ENCODE results near the gene MEF2A.
"Not testable (repeated sequence)": the region's sequence is repeated elsewhere in the genome, so short reads cannot be mapped to it uniquely, and the experiment has no call there.

Gene MEF2A

DNA sequence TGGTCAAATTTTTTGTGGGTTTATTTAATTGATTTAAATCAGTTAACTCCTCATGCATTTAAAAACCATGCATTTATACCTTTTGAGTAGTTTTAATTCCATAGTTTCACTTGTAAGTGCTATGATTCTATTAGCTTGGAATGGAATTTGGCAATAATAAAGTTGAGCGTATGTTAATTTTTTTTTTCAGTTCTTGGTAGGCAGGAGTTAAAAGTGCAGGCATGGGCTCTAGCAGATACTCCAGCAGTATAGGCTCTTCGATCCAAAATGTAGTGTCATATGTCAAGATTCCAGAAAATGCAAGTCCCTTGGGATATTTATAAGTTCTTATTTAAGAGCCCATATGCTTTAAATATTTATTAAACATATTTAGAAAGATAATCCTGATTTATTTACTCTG is 97.1 kb downstream of the MEF2A start:
- no peak overlapping the region for H3K27ac ChIP-seq
- no peak overlapping the region for H3K4me3 ChIP-seq
- TF ChIP-seq, protein P1, sequence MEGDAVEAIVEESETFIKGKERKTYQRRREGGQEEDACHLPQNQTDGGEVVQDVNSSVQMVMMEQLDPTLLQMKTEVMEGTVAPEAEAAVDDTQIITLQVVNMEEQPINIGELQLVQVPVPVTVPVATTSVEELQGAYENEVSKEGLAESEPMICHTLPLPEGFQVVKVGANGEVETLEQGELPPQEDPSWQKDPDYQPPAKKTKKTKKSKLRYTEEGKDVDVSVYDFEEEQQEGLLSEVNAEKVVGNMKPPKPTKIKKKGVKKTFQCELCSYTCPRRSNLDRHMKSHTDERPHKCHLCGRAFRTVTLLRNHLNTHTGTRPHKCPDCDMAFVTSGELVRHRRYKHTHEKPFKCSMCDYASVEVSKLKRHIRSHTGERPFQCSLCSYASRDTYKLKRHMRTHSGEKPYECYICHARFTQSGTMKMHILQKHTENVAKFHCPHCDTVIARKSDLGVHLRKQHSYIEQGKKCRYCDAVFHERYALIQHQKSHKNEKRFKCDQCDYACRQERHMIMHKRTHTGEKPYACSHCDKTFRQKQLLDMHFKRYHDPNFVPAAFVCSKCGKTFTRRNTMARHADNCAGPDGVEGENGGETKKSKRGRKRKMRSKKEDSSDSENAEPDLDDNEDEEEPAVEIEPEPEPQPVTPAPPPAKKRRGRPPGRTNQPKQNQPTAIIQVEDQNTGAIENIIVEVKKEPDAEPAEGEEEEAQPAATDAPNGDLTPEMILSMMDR (IDR thresholded peaks at IDR 0.05), result no peak
- DNase-seq (ENCODE audit: low spot score), result no peak

GRCh38 chr15:99666073-99666472 is 100.3 kb downstream of the MEF2A start:
- not testable (repeated sequence) for H3K27ac ChIP-seq; H3K4me3 ChIP-seq; DNase-seq (ENCODE audit: low spot score)

DNA sequence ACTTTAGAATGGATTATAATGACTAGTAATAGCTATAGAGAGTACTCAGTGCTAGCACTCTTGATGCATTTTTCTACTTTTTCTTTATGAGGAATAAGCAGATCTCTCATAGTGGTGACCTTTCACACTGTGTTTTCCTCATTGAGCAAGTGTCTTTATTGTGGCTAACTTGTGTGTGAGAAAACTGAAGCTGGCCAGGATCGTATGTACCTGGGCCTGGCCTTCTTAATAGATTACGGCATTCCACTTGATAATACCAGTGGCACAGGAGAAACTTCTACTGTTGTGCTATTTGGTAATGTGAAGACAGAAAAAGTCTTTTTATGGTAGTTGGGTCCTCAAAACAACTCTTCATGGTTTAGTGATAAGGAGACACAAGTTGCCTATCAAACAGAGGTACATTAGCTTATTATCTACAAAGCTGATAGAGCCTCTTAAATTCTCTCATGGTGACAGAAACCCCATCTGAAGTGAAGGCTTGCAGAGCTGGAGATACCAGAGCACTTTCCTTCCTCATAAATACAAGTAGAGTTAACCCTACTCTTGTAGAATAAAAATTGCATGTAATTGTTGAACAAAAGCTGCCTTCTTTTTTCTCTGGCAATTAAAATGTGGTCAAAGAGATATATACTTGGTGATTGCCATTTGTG is 102.9 kb downstream of the MEF2A start:
- no peak for DNase-seq (ENCODE audit: low spot score)
- peak overlapping the region in 1 of 2 donors; percentile 41 for H3K27ac ChIP-seq
- TF ChIP-seq, protein P1 (IDR thresholded peaks at IDR 0.05), result no peak
- H3K4me3 ChIP-seq, result no peak overlapping the region

- DNase-seq (ENCODE audit: low spot score), result no peak
- Histone ChIP-seq H3K4me3 (no peak overlapping the region), H3K27ac (peak overlapping the region in 1 of 2 donors; percentile 41)
- TF ChIP-seq, protein P1 (IDR thresholded peaks at IDR 0.05), result no peak
Observed at GRCh38 chr15:99669250-99669649, 103.5 kb downstream of the MEF2A start.

GRCh38 chr15:99671926-99672635 is 106.3 kb downstream of the MEF2A start:
- Histone ChIP-seq H3K27ac (no peak overlapping the region), H3K4me3 (no peak overlapping the region)
- no peak for DNase-seq (ENCODE audit: low spot score)
- TF ChIP-seq, protein P1 (IDR thresholded peaks at IDR 0.05), result no peak

GRCh38 chr15:99673111-99673510 is 107.3 kb downstream of the MEF2A start:
- Histone ChIP-seq H3K27ac (no peak overlapping the region), H3K4me3 (no peak overlapping the region)
- TF ChIP-seq, protein P1 (IDR thresholded peaks at IDR 0.05), result no peak
- DNase-seq (ENCODE audit: low spot score), result no peak

GRCh38 chr15:99674279-99674678 is 108.5 kb downstream of the MEF2A start:
- TF ChIP-seq, protein P1 (IDR thresholded peaks at IDR 0.05), result no peak
- DNase-seq (ENCODE audit: low spot score), result no peak
- H3K4me3 ChIP-seq, result no peak overlapping the region
- H3K27ac ChIP-seq, result no peak overlapping the region
